ENCODE results near the gene PAQR6.

The PAQR6 gene

DNA sequence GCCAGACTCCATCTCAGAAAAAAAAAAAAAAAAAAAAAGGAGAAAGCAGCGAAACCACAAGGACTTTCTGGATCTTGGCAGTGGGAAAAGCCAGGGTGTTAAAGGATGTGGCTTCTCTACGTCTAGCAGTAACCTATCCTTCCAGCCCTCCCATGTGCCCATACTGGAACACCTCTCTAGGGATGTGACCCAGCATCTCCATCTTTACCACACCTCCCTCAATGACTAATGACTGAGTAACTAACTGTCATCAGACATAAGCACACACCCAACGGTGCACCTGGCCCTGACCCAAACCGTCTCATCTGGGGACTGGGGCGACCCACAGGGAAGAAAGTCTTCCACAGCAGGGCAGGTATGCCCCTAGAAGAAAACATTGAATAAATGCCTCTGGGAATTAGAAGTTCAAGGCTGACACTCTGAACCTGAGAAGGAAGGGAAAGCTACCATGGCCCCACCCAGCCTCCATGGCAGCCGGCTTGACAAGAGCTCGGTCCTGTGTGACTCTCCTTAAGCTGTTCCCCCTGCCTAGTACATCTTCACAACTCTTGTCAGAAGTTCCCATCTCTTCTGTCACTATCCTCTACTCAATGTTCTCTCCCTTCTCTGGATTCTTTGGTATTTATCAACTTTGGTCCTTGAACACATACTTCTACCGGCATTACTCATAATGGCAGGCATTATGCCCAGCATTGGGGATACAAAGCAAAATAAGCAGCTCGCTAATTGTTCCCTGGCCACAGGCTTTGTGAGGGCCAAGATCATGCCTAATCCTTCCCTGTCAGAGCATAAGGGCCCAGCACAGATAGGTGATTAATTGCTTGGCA lies 14.8 kb upstream of the PAQR6 start:
- no peak for DNase-seq

GRCh38 chr1:156260896-156261295 lies 13.0 kb upstream of the PAQR6 start:
- no peak for DNase-seq

DNA sequence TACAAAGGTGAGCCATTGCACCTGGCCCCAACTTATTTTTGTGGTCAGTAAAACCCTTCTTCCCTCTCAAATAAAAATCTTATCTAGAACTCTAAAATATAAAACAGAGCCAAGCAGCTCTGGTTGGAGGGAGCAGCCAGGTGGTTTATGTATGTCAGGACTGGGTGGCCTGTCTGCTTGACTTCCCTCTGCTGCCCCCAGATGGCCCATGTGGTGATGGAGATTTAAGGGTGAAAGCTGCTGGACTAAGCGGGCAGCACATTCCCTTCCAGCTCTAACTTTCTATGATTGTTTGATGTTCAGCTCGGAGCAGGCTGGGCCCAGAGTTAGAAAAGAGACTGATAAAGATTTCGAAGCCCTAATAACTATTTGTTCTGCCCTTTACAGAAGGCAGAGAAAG lies 11.9 kb upstream of the PAQR6 start:
- no peak for DNase-seq

- DNase-seq = no peak
These were observed 11.0 kb upstream of the PAQR6 start for GRCh38 chr1:156258859-156259258.

DNA sequence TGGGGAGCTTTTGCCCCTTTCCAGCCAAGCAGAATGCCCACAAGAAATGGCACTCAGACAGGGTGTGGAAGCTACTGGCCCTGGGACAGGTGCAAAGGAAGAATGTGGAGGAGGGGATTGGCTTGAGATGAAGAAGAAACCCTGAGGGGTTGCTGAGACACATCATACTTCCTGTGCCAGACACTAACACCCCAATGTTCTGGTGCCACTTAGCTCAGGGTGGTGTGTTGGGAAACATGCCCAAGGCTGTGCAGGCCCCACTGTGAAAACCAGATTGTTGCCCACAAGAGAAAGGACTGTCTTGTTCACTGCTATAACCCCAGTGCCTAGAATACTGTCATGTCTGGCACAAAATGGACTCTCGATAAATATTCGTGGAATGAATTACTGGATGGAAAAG lies 9.9 kb upstream of the PAQR6 start:
- no peak for DNase-seq

DNA sequence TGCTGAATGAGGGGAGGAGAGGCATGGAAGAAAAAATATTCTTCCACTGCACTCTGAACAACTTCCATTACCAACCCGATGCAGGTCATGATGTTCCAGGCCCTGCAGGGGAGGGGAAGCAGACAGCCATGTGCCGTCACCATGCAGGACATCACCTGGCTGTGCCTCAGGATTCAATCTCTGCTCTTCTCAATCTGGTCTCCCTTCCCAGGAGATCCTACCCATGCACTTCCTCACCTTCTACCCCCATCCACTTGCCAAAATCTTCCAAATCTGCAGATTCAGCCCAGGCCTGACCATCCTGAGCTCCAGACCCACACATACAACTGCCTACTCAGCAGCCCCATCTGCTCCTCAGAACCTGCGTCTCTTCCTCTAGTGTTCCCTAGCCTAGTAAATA lies 5.8 kb upstream of the PAQR6 start:
- no peak for DNase-seq

DNA sequence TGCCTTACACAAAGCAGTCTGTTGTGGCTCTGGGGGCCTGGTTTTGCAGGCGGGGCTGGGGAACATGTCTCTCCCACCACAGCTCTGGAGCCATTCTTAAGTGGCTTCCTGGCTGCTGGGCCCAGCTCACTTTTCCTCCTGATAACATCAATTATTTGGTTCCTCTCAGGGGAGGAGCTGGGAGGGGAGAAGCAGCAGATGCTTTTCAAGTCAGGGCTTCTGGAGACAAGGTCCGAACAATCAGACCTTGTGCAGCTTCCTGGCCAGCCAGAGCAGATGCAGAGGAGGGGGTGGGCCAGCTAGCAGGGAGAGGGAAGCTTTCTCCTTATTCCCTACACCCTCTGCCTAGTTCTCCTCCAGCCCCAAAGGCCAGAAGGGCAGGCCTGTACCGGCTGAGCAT lies 3.7 kb upstream of the PAQR6 start:
- no peak for DNase-seq

- DNase-seq = no peak
These were observed 1.7 kb upstream of the PAQR6 start for GRCh38 chr1:156249593-156249992.

DNA sequence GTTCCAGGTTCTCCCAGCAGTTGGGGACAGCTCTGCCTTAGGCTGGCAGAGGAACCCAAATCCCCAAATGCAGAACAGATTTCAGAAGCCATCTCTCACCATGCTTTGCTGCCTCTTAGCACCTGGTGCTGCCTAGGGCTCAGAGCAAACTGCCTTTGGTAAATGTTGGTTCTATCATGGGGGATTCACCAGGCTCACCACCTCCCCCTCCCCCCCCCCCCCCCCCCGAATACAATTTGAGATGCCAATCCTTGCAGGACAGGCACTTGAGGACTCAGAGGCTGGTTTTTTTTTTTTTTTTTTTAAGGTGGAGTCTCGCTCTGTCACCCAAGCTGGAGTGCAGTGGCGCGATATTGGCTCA lies 447 bp upstream of the PAQR6 start:
- no peak for DNase-seq

DNA sequence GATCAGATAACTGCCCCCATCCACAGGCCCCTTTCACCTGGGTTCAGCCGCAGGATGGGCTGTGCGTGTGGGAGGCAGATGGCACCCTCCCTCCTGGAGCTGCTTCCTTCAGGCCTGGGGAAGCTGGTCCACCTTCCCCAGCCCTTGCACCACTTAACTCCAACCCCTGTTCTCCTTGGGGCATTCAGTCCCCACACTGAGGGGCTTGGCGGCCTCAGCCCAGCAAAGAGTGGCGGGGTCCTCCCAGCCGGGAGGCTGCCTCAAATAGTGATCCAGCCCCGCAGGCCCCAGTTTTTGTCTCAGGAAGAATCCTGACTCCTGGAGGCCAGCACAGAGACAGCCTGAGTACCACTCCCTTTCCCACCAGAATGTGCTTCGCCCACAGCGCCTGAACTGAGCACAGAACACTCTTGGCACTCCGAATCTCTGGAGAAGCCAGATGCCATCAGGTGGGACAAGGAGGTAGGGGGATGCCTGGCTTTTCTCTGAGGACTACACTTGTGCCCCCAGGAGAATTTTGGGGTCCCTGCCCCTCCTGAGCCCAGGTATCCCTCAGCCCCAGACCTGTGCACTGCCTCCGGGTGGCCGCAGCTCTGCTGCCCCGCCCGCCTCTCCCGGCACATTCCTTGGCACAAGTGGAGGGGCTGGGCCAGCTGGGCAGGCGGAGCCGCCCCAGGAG lies 936 bp downstream of the PAQR6 start:
- DNase-seq = no peak

DNA sequence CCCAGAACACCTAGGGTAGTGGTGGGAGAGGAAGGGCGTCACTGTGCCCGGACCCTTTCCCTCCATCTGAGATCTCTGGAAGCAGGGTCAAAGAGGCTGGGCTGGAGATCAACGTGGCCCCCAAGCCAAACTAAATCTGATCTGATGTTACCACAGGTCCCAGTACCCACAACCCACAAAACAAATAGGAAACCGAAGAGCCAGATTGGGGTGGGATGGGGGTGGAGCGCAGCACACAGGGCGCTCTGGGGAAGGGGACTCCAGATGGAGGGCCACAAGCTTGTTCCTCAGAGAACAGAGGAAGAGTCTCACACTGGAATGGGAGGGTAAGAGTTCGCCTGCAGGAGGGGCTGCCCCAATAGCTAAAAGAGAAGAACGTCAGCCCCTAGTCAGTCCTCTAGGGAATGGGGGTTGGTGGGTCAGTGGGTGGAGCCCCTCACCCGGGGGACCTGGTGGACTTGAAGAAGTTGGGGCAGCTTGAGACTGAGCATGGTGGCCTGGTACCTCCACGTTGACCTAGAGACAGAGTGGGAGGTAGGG lies 1.5 kb downstream of the PAQR6 start:
- DNase-seq = no peak

- DNase-seq = peak; percentile 64 to 74
These were observed 2.2 kb downstream of the PAQR6 start for GRCh38 chr1:156245451-156246232.

DNA sequence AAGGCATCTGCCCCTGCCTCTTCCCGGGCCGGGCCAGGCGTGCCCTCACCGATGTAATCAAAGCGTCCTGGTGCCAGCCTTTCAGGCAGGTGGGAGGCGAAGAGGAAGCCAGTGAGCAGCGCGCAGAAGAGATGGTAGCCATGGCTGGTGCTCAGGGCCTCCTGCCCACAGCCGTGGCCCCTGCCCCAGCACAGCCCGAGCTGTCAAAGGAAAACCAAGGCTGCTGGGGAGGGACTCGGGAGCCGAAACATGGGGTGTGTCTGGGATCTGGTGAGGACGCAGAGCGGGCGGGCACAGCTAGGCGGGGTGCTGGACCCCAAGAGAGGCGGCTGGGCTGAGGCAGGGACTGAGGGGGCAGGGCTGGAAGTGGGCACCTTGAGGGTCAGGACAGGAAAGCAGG lies 3.1 kb downstream of the PAQR6 start:
- no peak for DNase-seq

- DNase-seq = no peak
These were observed 3.7 kb downstream of the PAQR6 start for GRCh38 chr1:156244126-156244525.

GRCh38 chr1:156242738-156243137 lies 5.1 kb downstream of the PAQR6 start:
- DNase-seq = no peak

GRCh38 chr1:156241926-156242325 lies 5.9 kb downstream of the PAQR6 start, which contains the start of gene BGLAP:
Gene BGLAP, plus strand, starts transcription at chr1:156242184. Its CDS starts 48 bp downstream, at chr1:156242232.
- DNase-seq = no peak

- DNase-seq = no peak
These were observed 6.5 kb downstream of the PAQR6 start for GRCh38 chr1:156241311-156241811.

GRCh38 chr1:156238248-156238647 lies 9.6 kb downstream of the PAQR6 start:
- no peak for DNase-seq

DNA sequence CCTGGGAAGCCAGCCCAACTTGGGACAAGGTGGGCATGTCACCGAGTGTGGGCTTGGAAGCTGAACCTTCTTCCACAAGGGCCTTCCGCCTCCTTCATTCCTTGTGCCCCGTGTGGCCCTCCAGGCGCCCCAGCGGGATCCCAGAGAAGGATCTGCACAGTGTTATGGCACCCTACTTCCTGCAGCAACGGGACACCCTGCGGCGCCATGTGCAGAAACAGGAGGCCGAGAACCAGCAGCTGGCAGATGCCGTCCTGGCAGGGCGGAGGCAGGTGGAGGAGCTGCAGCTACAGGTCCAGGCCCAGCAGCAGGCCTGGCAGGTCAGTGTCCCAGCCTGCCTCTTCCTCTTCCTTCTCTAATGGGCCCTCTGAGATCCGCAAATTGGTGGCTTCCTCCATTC lies 11.7 kb downstream of the PAQR6 start:
- DNase-seq = no peak

DNA sequence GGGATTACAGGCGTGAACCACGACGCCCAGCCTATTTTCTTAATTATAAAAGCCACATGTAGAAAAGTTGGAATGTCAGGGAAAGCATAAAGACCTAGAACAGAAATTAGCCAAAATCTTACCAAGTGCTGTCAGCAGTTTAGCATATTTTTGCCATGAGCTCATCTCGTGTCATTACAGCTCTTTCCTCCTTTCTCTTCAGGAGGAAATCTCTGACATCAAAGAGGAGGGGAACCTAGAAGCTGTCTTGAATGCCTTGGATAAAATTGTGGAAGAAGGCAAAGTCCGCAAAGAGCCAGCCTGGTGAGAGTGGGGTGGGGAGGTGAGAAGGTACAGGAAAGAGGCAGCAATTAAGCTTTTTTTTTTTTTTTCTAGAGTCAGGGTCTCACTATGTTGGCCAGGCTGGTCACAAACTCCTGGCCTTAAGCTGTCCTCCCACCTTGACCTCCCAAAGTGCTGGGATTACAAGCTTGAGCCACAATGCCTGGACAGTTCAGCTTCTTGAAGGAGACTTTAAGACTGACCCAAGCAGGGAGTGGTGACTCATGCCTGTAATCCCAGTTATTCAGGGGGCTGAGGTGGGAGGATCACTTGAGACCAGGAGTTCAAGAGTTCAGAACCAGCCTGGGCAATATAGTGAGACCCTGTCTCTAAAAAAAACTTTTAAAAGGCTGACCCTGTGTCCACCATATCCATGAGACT lies 14.3 kb downstream of the PAQR6 start:
- DNase-seq = no peak

DNA sequence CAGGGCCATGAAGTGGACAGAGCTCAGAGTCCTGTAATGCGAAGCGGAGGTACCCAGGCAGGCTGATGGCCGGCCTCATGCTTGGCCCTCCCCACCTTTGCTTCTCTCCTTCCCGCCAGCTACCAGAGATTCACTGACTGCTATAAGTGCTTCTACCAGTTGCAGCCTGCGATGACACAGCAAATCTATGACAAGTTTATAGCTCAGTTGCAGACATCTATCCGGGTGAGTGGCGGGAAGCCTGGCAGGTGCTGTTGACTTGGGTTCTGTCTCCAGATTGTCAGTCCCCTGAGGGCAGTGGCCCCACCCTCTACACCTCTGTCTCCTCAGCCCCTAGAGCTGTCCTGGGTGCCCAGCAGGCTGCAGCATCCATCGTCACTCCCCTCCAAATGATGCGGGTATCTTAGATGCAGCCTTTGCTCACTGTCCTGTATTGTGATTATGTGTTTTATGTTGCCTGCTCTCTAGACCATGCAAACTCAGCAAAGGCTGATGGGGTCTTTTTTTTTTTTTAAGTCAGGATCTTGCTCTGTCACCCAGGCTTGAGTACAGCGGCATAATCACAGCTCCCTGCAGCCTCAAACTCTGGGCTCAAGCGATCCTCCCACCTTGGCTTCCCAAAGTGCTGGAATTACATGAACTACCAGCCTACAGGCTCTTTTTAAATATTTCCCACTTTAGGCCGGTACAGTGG lies 15.5 kb downstream of the PAQR6 start:
- no peak for DNase-seq

- no peak for DNase-seq
These were observed 17.4 kb downstream of the PAQR6 start for GRCh38 chr1:156230473-156230837.

Data from NCI-H2081 (cell line).